HG03354 (cell line): ENCODE data around the gene PHYHD1.
"Not testable (repeated sequence)": the region's sequence is repeated elsewhere in the genome, so short reads cannot be mapped to it uniquely, and the experiment has no call there.

Source experiments
- ATAC-seq: cut with Tn5 transposase; IDR thresholded peaks from one replicate; pipeline ENCODE4 v1.9.1; 2021; ENCODE audit warnings: mild to moderate bottlenecking; ENCODE audit not compliant: unreplicated experiment, poor library complexity, severe bottlenecking

Gene PHYHD1

DNA sequence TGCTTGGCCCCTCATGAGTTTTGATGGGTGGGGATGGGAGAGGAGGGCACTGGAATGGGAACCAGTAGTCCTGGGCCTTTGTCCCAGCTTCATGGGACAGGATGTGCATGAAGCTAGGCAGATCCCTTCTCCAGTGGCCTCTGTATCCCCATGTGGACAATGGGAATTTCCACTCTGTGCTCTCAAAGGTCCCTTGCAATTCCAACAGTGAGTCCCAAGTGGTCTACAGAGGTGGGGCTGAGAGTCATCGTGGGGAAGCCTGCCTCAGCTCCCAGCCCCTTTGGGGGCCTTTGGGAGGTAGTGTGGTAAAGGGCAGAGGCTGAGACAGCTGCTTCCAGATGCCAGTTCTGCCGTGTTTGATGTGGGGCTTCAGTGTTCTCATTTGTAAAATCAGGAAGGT lies 1.9 kb upstream of the PHYHD1 start:
- ATAC-seq: no peak

- no peak for ATAC-seq
These were observed 1.2 kb upstream of the PHYHD1 start for GRCh38 chr9:128919402-128920089.

DNA sequence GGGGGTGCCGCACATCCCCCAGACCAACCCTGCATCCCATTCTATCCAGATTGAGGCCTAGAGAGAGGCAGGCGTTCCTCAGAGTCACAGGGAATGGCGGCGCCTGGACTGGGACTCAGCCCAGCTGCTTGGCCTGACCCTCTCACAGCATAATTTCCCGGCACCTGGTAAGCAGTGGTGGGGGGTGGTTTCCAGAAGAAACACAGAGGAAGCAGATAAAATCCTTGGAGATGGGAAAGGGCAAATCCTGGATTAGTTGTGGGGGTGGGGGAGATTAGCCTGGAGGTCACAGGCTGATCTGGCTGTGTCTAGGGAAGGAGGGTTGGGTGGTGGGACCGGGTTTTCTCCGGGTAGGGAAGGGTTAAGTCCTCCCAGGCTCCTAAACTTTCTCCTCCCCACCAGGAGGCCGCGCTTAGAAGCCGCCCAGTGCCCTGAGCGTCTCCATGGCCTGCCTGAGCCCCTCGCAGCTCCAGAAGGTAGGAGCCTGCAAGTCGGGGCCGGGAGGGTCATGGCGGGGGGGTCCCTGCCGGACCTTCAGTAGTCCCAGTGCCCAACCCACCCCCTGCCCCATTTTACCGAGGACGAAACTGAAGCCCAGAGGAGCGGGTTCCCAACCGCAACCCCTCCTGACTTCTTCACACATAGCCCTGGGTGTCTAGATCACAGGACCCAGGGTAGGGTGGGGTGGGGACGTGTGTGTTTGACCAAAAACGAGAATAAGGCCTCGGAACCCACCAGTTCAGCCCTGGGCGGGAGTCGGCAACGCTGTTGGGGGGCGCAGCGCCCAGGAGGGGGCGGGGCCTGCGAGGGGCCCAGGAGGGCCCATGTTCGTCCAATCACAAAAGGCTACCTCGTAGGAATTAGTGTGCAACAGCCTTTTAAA lies 1.3 kb downstream of the PHYHD1 start:
- no peak for ATAC-seq

DNA sequence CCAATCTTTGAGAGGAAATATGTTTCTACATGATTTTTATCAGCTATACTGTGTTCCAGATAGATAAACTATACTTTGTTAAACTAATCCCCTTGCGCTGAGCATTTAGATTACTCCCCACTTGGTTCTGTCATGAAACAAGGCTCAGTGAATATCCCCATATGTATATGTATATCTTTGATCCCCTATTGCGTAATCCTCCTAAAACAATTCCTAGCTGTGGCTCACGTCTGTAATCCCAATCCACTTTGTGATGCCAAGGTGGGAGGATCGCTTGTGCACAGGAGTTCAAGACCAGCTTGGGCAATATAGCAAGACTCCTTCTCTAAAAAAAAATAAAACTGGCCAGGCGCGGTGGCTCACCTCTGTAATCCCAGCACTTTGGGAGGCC lies 2.7 kb downstream of the PHYHD1 start:
- no peak for ATAC-seq

DNA sequence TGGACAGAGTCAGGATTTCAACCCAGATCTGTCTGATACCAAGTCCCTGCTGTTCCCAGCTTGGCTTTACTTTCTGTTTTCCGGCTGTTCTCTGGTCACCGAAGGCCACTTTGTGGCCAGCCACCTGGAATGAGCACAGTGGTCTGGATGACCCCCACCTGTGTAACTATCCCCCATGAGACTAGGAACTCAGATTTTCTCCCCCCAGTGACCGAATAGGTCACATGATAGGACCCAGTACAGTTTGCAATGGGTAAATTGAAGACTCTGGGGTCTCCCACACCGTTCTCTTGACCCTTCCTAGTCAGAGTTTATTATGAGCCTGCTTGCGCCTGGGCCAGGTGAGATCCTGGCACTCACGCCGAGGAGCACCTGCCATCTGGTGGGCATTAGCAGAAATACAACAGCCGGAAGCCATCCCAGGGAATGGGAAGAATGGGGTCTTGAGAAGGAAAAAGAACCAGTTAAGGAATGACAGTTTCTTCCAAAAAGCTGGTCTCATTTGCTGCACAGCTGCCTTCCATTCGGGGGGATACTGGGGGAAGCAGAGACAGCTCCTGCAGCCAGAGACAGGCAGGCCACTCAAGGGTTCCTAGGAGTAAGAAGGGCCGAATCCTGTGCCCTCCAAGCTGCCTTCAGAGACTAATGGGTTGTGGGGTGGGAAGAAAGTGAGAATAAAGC lies 7.1 kb downstream of the PHYHD1 start:
- ATAC-seq: no peak

DNA sequence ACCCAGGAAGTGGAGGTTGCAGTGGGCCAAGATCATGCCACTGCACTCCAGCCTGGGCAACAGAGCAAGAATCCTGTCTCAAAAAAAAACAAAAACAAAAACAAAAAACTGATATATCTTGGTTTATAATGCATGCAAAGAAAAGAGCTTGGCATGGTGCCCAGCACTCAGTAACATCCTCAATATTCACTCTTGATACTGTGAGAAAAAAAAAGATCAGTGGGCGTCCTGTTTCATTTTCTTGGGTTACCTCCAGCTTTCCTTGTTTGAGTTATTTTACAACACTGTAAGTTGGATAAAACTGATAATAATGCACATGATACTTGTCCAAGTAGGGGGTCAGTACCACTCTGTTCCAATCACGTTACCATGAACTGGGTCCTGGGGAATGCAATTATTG lies 7.8 kb downstream of the PHYHD1 start:
- no peak for ATAC-seq

DNA sequence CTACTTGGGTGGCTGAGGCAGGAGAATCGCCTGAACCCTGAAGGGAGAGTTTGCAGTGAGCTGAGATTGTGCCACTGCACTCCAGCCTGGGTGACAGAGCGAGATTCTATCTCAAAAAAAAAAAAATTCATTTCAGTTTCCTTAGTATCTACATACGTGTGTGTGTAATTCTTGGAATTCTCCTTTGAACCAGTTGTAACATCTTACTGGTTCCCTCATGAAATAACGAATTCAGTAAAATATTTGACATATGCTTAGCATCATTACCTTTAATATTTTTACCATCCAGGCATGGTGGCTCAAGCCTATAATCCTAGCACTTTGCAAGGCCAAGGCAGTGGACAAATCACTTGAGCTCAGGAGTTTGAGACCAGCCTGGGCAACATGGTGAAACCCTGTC lies 8.8 kb downstream of the PHYHD1 start:
- no peak for ATAC-seq

GRCh38 chr9:128933731-128934130 lies 12.9 kb downstream of the PHYHD1 start:
- ATAC-seq: no peak

DNA sequence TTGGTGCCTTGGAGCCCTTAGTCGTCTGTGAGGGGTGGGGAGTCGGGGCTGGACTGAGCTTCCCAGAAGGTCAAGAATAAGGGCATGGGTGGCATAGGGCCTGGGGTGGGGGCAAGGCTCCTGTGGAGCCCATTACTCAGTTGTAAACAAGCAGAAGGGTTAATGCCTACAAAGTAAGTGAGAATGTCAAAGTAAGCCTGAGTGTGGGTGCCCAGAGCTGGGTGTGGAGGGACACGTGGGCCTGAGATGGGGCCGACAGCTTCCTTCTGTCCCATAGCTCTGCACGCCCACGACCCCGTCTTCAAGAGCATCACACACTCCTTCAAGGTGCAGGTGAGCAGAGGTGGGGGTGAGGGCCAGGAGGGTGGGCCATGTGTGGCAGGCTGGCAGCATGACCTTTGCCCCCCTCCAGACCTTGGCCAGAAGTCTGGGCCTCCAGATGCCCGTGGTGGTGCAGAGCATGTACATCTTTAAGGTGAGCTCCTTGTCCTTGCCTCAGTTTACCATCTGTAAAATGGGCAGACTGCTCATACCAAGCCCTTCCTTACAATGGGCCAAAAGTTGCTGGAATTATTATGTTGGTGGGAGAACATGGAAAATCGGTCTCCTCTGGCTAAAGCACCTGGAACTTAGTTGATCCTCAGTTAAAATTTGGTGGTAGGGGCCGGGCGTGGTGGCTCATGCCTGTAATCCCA lies 15.5 kb downstream of the PHYHD1 start:
- ATAC-seq: no peak

DNA sequence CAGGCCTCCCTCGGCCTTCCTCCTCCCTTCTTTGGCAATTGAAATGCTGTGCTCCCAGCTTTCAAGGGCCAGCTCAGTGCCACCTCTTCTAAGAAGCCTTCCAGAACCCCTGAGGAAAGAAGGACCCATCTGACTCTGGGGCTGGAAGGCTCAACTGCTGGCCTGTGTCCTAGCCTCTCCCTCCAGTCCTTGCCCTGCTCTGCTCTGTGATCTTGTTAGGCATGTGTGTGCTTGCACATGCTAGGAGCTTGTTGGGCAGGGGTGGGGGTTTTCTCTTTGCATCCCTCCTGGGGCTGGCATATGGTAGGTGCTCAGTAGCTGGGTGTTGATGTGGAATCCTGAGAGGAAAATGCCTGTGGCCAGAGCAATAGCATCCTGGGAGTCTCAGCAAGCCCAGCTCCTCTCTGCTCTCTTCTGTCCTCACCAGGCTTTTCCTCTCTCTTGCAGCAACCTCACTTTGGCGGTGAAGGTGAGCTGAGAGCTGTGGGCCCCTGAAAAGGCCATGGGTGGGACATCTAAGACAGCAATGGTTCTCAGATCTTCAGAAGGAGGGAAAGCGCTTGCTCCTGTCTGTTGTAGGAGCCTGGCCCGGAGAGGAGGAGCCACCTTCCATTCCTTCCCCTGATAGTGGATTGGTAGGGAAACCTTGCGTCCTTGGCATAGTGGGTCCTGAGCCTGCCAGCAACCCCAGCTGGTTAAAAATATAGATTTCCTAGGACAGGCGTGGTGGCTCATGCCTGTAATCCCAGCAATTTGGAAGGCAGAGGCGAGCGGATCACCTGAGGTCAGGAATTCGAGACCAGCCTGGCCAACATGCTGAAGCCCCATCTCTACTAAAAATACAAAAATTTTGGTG lies 16.8 kb downstream of the PHYHD1 start:
- ATAC-seq: no peak

DNA sequence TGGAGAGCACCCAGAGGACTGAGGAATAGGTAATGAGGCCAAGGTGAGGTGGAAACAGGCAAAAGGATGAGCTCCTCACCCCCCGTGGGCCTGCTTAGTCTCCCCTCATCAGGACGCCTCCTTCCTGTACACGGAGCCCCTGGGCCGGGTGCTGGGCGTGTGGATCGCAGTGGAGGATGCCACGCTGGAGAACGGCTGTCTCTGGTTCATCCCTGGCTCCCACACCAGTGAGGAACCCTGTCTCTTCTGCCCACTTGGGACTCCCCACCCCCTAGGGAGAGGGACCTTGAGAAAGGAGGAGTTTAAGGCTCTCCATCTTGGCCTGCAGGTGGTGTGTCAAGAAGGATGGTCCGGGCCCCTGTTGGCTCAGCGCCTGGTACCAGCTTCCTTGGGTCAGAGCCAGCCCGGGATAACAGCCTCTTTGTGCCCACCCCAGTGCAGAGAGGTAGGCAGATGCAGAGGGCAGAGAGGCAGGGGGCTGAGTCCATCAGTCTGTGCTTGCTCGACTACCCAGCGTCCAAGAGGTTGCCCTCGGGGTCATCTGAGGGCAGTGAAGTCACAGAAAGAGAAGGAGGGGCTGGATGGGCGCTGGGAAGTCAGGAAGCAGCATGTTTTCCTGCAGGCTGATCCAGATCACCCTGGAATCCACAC lies 19.6 kb downstream of the PHYHD1 start:
- ATAC-seq: no peak

DNA sequence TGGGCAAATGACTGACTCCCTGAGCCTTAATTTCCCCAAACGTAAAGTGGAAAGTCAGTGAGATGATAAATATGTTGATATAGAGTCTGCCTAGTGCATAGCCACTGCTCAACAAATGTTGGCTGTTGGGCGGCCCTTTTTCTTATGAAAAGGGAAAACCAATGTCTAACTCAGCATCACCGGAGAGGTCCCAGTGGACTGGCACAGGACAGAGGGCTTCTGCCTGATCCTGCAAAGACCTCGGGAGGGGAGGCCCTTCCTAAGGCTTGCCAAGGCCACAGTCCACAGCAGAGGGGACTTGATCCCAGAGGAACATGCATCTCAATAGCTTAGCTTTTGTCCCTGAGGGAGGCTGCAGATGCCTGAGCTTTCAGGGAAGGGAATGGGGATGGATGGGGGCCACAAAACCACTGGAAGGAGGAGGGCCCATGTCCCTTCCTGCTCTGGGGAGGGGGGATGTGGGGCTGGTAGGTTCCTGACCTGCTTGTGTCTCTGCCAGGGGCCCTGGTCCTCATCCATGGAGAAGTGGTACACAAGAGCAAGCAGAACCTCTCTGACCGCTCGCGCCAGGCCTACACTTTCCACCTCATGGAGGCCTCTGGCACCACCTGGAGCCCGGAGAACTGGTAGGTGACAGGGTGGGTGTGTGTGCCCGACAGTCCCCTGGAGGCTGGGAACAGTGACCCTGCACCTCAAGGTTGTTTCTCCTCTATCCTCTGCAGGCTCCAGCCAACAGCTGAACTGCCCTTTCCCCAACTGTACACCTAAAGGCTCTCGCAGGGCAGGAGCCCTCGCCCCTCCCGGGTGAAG lies 20.4 kb downstream of the PHYHD1 start:
- no peak for ATAC-seq

DNA sequence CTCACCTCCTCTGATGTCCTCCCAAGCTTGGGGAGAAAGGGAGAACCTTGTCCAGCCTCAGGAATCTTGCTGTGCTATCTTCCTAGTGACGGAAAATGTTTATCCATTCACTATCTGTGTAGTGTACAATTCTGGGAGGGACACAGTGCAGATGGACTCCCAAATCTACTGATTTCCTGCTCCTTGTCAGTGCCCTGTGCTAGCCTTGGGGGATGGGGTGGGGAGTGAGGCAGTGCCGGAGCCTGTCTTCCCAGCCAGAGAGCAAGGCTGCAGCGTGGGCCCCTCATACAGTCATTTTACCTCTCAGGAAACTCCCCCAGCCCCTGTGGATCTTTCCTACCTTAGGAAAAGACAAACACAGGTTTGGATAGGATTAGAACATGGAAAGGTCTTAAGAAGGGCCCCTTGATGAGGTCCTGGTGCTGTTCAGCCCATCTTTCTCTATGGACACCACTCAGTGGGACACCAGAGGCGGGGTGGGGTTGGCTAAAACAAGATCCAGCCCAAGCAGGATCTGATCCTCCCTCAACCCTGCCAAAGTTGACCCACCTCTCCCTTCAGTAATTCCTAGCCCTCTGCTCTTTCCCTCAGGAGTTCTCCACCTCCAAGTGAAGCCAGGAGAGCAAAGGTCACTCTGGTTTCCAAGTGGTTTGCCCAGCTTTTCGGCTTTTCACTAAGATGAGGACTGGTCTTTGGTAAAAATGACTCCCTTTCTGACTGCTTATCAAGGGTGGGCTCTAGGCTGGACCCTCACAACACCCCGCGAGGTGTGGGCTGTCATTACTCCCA lies 23.2 kb downstream of the PHYHD1 start:
- ATAC-seq: no peak

- not testable (repeated sequence) for ATAC-seq
These were observed 24.2 kb downstream of the PHYHD1 start for GRCh38 chr9:128944966-128945365.

GRCh38 chr9:128945798-128946501 lies 25.2 kb downstream of the PHYHD1 start:
- no peak for ATAC-seq

DNA sequence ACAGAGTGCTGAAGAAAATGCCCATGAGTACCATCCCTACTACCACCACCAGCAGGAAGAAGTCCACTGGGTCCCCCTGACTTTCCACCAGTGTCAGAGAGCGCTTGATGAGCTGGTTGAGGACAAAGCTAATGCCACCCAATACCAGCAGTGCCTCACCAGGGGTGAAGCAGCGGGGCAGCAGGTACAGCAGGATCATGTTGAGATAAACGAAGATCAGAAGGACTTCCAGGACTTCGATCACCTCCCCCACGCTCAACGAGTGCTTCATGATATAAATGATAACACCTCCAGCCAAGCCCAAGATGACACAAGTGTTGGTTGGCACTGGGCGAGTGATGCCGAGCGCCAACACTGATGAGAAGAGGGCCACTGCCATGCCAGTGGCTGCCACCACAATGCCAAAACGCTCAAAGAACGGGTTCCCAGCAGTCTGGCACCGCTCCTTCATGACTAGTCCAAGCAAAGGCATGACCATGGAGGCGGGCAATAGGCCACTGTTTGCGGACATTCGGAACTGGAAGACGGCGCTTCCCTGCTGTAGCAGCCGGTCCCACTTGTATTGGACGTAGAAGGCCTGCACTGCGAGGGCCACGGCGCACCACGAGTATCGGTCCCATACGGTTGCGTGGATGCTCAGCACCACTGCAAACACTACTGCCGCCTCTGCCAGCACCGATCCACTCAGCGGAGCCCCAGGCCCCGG lies 25.9 kb downstream of the PHYHD1 start:
- peak; percentile 34 for ATAC-seq
